GM18867 (cell line): Measurements from ENCODE around the gene ITPR3.

Experiments used
- ATAC-seq: cut with Tn5 transposase; IDR thresholded peaks from one replicate; pipeline ENCODE4 v1.9.1; 2021; ENCODE audit warnings: mild to moderate bottlenecking, moderate library complexity; ENCODE audit not compliant: unreplicated experiment

Gene ITPR3

DNA sequence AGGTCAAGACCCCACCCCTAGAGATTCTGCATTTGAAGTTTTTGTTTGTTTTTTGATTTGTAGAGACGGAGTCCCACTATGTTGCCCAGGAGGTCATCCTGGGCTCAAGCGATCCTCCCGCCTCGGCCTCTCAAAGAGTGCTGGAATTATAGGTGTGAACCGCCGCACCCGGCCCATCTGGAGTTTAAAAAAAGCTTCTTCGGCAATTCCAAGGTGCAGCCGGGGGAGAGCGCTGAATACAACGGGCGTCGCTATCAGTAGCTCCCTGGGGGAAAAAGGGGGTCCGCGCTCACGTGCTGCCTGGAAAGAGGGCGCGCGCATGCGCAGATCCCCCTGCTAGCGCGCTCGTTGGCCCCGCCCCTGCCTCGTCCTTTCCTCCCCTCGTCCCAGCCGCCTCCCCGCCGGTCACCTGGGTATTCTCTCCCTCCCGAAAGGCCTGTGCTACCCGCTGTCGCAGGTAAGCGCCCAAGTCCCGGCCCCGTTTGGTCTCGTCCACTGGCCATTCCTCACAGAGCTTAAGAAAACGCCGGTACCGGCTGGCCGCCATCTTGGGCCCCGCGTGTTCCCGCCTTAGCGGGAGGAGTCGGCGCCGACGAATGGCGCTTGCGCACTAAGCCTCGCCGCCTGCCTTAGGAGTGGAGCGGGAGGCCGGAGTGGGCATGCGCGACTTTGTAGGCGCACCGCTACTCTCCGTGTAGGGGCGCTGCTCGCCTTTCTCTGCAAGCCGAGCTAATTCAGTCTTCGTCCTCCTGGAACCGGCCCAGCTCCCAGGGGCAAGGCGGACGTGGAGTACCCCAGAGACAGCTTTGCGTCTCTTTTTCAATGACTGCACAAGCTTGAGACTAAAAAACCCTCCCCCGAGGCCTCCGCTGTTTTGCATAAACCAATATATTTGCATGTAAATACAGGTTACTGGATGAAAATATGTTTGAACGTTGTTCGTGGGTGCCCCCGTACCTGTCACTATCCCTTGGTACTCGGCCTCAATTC, 90.3 kb downstream of the ITPR3 start, which contains the start of gene UQCC2:
UQCC2 (minus strand) TSS at position 561 of the 990 bp plus-strand sequence; CDS start at position 547, 14 bp downstream.
- ATAC-seq = peak; percentile 83

DNA sequence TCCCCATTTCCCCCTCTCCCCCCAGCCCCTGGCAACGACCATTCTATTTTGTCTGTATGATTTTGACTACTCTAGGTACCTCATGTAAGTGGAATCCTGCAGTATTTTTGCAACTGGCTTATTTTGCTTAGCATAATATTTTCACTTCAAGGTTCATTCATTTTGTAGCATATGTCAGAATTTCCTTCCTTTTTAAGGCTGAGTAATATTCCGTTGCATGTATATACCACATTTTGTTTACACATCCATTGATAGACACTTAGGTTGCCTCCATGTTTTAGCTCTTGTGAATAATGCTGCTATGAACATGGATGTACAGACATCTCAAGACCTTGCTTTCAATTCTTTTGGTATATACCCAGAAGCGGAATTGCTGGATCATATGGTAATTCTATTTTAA, 91.8 kb downstream of the ITPR3 start:
- no peak for ATAC-seq

DNA sequence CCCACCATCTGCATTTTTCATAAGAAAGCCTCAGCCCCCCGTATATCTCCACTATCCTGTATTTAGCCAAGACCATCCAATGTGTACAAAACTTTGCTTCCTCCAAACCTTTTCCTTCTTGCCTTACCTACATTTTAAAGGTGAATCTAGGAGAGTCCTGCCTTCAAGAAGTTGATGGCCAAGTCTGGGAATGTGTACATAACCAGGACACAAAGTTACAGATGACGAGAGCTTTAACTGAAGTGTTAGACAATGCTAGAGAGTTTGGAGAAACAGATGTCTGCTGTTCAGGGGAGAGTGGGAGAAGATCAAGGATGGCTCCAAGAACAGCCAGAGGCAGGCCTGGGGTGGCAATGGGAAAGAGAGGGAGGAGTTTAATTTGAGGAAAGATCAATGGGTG, 92.7 kb downstream of the ITPR3 start:
- ATAC-seq = no peak

DNA sequence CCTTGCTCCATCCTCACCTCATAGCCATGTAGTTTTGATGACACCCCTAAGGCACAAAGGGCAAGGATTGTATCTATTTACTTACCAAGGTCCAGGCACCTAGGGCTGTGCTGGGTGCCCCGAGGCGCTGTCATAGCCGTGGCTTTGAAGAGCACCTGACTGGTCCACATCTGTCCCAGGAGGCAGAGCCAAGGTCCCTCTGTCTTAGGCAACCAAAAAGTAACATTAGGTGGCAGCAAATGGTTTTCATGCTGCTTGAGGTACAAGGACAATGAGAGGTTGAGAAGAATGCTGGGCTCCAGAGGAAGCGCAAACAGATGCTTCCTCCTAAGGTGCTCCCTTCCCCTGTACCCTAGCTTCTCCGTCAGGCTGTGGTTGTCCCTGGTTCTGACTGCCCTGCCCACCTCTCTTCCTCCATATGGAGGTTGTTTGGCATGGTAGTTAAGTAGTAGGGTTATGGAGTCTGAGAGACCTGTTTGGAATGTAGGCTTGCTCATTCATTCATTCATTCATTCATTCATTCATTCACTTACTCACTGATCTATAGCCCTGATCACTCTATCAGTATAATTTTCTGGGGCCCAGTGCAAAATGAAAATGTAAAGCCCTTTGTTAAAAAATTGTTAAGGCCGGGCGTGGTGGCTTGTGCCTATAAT, 93.4 kb downstream of the ITPR3 start:
- no peak for ATAC-seq

DNA sequence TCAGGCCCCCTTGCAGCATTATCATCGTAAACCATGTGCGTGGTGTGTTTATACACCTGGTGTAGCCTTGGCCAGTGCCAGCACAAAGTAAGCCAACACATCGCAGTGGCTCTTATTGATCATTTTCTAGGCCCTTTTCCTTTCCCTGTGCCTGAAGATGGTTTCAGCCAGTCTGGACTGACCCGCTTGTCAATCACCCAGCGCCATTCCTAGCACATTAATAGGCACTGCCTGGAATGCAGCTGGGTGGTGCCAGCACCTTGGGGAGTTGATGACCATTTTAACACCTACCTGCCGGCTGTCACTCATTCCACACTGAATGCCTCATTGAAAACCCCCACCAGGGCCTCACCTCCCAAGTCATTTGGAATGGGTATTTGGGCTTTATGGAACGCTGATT, 95.3 kb downstream of the ITPR3 start:
- no peak for ATAC-seq

DNA sequence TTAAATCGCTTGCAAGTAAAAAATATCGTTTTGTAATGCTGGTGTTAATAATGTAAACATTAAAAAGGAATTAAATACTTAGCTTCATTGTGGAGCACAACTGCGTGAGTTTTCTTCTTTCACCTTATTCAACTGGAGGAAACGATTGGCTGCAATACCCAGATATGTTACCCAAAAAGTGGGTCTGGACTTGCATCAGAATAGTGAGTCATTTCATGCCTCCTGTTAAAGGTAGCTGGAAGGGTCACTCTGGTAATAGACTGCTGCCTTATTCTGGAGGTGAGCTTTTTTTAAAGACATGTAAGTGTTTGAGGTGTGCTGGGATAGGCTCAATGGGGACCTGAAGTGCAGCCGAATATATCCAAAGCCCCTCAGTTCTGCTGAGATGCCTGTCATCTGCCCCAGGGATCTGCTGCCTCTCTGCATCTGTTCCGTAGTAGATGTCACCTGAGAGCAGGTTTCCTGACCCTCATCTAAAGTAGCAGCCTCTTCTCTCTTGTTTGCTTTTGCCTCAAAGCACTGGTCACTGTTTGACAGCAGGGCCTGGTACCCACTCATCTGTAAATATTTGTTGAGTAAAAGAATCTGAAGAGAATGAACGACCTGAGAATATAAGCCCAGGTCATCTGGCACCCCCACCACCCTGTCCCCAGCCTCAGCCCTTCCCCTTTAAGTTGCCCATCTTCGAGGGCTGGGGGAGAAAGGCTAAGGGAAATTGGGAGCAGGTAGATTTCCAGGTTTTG, 95.9 kb downstream of the ITPR3 start:
- ATAC-seq = no peak

DNA sequence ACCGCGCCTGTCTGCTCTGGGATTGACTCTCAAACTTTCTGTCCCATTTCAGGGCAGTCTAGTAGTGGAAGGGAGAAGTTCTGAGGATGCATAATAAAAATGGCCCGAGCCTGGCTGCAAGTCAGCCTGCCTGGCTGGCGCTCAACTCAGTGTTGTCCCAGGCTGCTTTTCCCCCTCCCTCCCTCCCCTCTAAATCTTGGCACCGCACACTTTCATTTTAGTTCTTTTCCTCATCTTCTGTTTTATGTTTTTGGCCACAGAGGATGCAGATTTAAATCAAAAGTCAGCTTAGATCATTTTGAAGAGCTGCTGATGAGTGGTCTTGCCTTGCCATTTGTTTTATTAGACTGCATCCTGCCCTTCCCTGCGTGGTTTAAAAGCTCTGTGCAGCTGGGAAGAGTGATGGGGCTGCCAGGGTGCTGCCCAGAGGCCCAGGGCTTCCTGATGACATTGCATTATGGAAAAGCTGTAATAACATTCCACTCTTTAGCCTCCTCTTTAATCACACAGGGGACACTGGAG, 96.9 kb downstream of the ITPR3 start:
- no peak for ATAC-seq

DNA sequence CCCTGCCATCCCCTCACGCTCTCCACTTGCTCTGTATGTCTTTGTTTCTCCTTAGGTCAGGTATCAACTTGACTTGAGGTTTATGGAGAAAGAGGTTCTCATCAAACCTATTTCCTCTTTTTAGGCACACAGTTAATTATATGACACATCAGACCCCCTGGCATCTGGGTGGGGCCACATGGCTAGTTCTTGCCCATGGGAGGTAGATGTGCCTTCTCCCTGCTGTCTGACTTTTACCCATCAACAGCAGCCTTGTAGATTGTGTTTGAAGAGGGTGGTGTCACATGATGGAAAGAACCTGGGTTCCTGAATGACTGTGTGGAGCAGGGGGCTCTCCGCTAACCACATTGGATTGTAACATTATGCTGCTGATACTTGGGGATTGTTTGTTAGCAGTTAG, 97.6 kb downstream of the ITPR3 start:
- no peak for ATAC-seq

DNA sequence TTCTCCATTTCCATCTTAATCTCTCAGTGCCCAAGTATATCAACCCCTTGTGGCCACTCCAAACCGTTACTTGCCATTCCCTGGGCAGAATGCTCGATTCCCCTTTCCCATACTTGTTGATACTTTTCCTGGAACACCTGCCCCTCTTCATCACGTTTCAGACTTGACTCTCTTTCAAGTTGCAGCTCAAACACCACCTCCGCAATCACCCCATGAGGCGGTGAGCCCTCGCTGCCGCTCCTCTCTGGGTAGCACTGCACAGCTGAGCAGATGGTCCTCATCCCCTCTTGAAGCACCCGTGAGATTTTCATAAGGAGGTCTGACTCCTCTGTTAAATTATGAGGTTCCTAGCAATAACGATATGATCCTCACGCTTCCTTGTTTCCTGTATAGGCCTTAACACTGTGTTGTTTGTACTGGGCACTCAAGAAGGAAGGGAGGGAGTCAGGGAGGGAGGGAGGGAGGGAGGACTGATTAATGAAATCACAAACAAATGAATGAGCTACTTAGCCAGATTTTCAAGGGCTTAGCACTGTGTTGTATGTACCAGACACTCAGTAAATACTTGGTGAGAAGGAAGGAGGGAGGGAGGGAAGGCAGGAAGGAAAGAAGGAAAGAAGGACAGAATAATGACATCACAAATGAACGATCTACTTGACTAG, 98.3 kb downstream of the ITPR3 start:
- no peak for ATAC-seq

DNA sequence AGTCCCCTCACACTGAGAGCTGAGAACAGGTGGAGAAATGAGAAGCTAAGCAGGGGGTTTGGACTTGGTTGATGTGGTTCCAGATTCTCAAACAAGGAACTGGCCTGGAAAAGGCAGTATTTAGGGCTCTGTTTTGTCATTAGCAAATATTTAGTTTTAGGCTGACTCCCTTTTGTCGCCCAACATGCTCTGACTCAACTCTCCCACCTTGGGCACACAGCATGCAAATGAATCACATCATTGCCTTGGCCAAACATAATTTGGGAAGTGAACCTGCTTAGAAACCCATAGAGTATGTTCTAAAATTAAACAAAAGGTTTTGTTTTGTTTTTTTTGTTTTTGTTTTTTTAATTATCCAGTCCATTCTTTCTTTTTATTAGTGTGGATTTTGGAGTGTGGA, 99.9 kb downstream of the ITPR3 start:
- no peak for ATAC-seq

DNA sequence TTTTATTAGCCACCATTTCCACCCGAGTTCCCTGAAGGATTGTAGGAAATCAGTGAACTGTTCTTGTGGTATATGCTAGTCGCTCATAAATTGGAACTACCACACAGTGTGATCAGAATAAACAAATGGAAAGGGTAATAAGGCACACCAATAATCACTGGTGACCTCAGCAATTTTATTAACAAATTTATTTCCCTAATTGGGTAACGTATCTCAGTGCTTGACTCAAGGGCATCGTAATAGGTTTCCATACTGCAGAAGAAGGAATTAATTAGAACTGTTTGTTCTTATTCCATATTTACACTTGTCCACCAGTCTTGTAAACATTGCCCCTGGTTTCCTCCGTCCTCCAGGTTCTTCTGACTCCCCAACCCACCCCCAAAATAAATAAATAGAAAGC, 100.4 kb downstream of the ITPR3 start:
- no peak for ATAC-seq

DNA sequence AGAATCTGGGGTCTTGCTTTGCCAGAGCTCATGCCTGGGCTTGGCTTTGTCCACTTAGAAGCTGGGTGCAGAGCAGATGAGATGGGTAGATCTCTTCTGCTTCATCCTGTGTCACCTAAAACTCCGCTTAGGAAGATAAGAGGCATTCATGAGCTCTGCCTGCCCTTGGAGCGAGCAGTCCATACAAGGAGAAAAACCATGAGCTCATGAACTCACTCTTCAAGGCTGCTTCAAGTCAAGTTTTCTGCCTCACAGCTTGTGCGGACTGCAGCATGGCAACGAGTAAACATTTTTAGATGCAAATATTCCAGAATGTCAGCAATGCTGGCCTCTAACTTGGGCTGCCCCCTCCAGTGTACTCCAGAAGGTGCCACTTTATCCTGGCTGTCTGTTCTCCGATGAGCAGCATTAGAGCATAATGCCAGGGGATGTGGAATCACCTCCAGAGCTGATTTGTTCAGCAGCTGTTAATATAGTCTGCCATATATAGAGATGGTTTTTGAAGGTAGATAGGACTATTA, 101.0 kb downstream of the ITPR3 start:
- ATAC-seq = no peak

DNA sequence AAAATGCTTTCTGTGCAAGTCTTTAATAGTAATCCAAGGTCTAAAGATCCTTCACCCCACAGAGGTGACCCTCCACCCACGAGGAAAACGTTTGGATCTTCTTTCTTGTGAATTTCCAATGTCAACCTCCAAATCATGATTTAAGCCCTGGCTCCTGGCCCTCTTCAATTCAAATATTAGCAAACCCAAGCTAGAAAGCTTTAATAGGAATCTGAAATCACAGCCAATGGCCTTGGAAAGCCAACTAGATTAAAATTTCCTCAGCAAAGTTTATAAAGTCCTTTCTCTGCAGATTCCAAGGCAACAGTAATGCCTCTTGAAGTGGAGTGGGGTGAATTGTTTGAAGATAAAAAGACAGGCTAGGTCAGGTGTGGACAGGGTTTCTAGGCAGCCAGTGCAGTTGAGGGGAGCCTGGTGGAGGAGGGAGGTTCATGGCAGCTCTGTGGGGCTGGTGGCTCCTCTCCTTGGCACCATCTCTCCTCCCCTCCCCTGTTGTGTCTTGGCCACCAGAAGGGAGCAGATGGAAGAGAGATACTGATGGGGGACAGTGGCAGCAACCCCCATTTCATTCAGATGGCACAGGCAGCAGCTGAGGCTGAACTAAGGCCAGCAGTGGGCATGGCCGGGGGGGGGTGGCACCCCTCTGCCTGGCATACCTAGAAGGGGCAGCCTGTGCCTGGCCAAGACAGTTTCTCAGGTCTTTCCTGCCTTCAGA, 102.4 kb downstream of the ITPR3 start:
- no peak for ATAC-seq

DNA sequence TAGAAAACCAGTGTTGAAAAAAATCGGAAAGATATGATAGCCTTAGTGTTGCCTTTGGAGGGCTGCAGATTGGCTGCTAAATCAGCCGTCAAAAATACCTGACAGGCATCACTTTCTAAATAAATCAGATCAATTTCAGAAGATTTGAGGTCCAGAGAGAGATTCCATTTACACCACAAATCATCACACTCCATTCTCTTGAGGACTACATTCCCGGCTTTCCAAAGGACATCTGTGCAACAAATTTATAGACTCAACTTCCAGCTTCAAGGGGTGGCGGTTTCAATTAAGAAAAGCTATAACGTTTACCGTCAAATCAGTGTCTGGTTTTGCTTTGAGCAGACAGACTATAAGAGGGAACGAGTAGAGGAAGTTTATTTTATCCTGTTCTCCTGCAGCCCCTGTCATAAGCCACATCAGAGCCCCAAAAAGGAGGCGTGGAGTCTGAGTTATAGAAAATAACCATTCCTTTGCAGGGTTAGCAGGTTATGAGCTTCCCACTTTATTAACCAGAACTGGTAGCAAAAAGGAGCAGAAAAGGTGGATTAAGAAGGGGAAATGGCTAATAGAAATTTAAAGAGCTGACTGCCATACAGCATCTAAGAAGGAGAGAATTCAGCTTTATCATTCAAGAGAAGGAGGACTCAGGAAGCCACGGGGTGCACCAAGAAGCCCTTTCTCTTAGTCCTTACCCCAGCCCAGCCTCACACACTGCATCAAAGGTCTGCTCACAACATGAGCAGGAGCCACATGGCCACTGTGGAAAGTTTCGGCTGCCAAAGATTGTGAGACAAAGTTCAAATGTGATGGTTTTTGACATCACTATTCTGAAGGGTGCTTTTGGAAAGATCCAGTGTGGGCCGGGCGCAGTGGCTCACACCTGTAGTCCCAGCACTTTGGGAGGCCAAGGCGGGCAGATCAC, 103.2 kb downstream of the ITPR3 start:
- no peak for ATAC-seq

DNA sequence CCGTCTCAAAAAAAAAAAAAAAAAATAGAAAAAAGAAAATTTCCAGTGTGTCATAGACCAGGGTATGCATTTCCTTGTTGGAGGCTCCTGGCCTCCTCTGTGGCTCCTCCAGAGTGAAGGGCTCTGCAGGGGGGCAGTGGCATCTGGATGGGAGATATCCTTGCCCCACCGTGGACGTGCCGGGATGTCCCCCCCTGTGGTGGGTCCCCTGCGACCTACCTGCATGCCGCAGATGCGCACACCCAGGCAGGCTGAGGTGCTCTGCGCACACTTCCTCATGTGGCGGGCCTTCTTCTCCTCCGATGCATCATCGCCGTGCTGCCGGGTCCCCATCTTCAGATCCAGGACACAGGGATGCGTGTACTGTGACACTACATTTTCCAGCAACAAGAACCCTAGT, 104.1 kb downstream of the ITPR3 start:
- no peak for ATAC-seq

DNA sequence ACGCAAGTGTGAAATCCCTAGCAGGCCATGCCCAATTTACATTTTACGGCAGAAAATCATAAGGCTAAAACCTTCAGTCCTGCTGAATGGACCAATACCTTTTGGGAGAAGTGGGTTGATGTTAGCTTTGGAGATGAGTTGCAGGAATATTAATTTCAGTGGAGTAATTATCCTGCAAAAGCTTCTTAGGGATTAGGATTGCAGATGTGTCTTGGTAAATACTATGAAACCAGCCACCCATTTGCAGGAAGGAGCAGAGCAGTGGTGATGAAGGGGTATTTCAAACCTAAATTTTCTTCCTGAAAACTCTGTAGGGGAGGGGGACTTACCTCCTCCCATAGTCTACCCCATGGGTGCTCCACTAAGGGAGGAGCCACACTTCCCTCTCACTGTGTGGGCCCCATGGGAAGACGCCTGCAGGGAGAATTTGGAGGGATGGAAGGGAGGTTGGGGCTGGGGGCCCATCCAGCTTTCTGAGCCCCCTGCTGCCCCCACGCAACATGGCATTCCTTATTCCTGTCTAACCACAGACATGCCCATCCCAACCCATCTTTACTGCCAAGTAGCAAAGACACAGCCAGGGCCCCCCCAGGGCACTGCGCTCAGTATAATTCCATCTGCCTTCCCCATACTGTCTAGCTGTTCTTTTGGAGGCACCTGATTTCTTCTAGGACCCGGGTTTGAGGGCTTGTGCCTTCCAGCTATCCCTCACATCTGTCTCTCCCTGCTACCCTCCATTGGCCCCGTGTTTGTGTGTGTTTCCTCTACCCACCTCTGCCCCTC, 105.0 kb downstream of the ITPR3 start:
- no peak for ATAC-seq

DNA sequence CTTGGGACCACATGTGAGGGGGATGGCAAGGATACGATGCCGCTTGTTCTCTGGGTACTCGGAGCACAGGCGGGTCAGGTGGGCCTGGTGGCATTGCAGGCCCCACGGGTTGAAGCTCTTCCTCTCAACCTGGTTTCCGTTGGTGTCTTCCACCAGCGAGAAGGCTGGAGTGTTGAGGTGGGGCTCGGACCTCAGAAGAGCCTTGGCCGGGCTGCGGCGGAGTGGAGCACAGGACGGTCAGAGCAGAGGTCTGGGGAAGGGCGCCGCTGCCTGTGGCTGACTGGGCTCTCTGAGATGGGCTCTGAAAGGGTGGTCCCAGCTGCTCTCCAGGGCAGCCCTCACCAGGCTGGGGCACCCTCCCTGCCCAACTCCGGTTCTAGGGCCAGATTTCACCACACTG, 105.6 kb downstream of the ITPR3 start:
- ATAC-seq = no peak

DNA sequence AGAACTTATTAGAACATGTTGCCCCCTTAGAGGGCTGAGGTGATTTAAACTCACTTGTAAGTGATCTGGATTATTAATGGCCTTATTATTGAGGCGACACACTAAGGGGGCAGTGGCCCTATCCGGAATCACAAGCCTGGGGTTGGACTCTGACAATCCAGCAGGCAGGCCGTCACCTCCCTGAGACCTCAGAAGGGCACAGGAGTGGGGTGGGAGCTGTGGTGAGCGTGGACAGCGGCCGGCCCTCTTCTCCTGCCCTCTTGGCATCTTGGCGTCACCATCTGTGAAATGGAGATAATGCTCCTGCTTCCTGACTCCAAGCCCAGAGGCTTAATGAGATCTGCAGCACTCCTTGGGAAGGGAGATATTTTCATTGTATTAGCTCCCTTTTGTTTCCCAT, 106.0 kb downstream of the ITPR3 start:
- ATAC-seq = no peak
